OCI-LY7 (cell line): ENCODE data around the gene COBLL1.

Experiments
- CTCF ChIP-seq: fragments of 200-600 bp; sonication (generic); conservative IDR thresholded peaks from 2 replicates; pipeline ENCODE4 v1.5.1; 2014; ENCODE audit warnings: mild to moderate bottlenecking, antibody characterized with exemption, low read length, moderate library complexity, mixed read lengths
- EZH2phosphoT487 ChIP-seq: fragments of 200-600 bp; sonication (generic); IDR thresholded peaks from 2 replicates; pipeline ENCODE4 v1.6.1; 2018; ENCODE audit warnings: low read depth, borderline replicate concordance, mild to moderate bottlenecking, mixed run types, antibody characterized with exemption, low read length, moderate library complexity, mixed read lengths

- TF ChIP-seq CTCF: no peak
- TF ChIP-seq EZH2phosphoT487: no peak
Measured at GRCh38 chr2:164752956-164753355, 88.7 kb downstream of the COBLL1 start.
